ENCODE results near the gene TAF1A. TPM values are rescaled to one million over a fixed set of nuclear protein-coding genes. Genes with fewer than 3 reads are reported as not detected.

TAF1A gene
- total and polyA plus RNA-seq, 2 of the 8 experiments (the other 6 are each of a cell fraction or from before 2014, with no cell fraction given): 3.3 to 16.7 TPM

DNA sequence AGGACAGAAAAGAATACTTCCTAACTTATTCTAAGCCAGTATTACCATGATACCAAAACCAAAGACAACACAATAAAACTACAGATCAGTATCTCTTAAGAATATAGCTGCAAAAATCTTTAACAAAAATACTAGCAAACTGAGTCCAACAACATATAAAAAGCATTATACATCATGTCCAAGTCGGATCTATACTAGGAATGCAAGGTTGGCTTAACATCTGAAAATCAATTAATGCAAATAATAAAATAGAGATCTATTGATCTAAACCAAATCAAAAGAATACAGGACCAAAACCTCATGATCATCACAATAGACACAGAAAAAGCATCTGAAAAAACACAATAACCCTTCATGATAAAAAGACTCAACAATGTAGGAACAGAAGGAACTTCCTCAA is 18.9 kb downstream of the TAF1A start (continued):
- no peak for TF ChIP-seq ATF3 (IDR thresholded peaks at IDR 0.05; ENCODE audit: insufficient read depth, low read depth, low read length)
- TF ChIP-seq RFX5 (IDR thresholded peaks at IDR 0.05; ENCODE audit: borderline replicate concordance, low read depth, low read length): no peak
- no peak for TF ChIP-seq SRF (IDR thresholded peaks at IDR 0.05; ENCODE audit: low read depth, low read length)
